Choroid plexus epithelial cell (primary cell): ENCODE data around the gene FNIP2.

Experiments
- DNase-seq: peaks from one replicate; pipeline ENCODE4 v3.0.0-alpha.2; 2010; ENCODE audit warnings: low read depth
- H3K4me3 ChIP-seq: 2 replicates; pipeline ENCODE4 v1.5.1; 2011; ENCODE audit warnings: low read depth, mild to moderate bottlenecking, control low read depth, low read length, moderate library complexity
- CTCF ChIP-seq: conservative IDR thresholded peaks from 2 replicates; pipeline ENCODE4 v1.5.1; 2011; ENCODE audit warnings: low read depth, mild to moderate bottlenecking, control low read depth, inconsistent platforms, low read length, moderate library complexity

Gene FNIP2

GRCh38 chr4:158775091-158775651 is 6.3 kb downstream of the FNIP2 start:
- peak; percentile 76 for DNase-seq
- no peak overlapping the region for H3K4me3 ChIP-seq
- TF ChIP-seq CTCF, result no peak

- H3K4me3 ChIP-seq, result no peak overlapping the region
- no peak for TF ChIP-seq CTCF
- no peak for DNase-seq
Observed at GRCh38 chr4:158776106-158776505, 7.3 kb downstream of the FNIP2 start.

DNA sequence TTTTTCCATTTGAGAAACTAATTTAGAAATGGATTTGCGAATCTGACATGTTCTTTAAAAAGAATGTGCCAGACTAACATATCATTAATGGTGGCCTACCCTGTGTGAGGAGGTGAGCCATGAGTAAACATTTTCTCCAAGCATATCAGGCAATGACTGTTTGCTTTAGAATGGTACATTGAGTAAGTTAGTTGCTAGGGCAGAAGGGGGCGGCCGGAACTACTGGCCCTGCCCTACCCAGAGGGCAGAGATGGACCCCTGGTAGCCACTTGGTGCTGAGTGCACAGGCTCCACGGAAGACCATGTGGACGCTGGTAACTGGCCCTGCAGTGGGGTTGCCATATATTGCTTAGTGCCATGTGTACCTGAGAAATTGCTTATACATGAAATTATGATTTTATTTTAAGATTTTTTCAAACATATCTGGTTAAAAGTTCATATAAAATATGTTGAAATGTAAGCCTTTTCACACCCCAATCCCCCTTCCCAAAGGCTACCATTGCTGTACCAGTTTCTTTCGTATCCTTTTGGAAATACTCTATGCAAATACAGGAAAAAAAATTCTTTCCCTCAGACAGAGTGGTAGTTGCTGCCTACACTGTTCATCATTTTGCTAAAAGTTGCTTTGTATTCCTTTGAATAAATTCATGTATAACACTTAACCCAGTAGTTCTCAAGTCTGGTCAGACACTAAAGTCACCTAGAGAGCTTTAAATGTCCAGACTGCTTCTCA is 8.8 kb downstream of the FNIP2 start:
- DNase-seq, result no peak
- TF ChIP-seq CTCF, result no peak
- H3K4me3 ChIP-seq, result no peak overlapping the region

GRCh38 chr4:158778156-158778711 is 9.4 kb downstream of the FNIP2 start:
- H3K4me3 ChIP-seq, result no peak overlapping the region
- no peak for TF ChIP-seq CTCF
- DNase-seq, result peak; percentile 48

- TF ChIP-seq CTCF, result no peak
- DNase-seq, result no peak
- H3K4me3 ChIP-seq, result no peak overlapping the region
Observed at GRCh38 chr4:158778712-158779111, 9.9 kb downstream of the FNIP2 start.

DNA sequence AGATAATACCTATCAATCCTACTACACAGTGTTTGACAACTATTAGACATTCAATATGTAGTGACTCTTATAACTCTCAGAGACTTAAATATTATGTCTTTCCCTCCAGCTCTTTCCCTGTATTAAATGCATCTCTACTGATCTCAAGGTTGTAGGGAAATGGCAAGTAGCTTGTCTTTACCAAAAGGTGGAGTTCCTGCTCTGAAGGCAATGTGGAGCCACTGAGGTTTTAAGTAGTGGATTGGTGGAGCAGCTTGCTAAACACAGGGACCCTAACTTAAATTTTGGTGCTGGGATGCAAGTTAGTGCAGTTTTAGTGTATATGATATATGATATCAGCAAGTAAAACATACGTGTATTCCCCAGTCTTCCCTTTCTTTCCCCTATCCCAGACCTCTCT is 13.1 kb downstream of the FNIP2 start:
- peak; percentile 24 for DNase-seq
- peak; percentile 13 for TF ChIP-seq CTCF

More for the DNA sequence above, 13.1 kb downstream of the FNIP2 start:
- H3K4me3 ChIP-seq, result no peak overlapping the region
